DND-41 (cell line): ENCODE results near the gene CTXND1.

ENCODE experiments used
- CTCF ChIP-seq: IDR thresholded peaks from 2 replicates; pipeline ENCODE4 v1.5.1; 2012; ENCODE audit warnings: borderline replicate concordance, low read length, moderate library complexity, mild to moderate bottlenecking; ENCODE audit not compliant: poor library complexity, severe bottlenecking; ENCODE audit errors: extremely low read depth
- EZH2 ChIP-seq: IDR thresholded peaks from 3 replicates; pipeline ENCODE4 v1.6.1; 2012; ENCODE audit warnings: borderline replicate concordance, low read depth, mild to moderate bottlenecking, moderate library complexity, low read length, inconsistent platforms; ENCODE audit not compliant: severe bottlenecking

GRCh38 chr15:80177156-80177555 is 74.9 kb downstream of the CTXND1 start:
- TF ChIP-seq CTCF, result no peak
- TF ChIP-seq EZH2, result no peak
